ENCODE results near the gene VWC2L.

VWC2L gene

GRCh38 chr2:214471382-214471781 is 60.5 kb downstream of the VWC2L start:
- DNase-seq: no peak

- DNase-seq: no peak
Measured at GRCh38 chr2:214471990-214472389, 61.1 kb downstream of the VWC2L start.

- DNase-seq: no peak
Measured at GRCh38 chr2:214477305-214477704, 66.5 kb downstream of the VWC2L start.

- no peak for DNase-seq
Measured at GRCh38 chr2:214481204-214481603, 70.3 kb downstream of the VWC2L start.

GRCh38 chr2:214482728-214483127 is 71.9 kb downstream of the VWC2L start:
- DNase-seq: no peak

DNA sequence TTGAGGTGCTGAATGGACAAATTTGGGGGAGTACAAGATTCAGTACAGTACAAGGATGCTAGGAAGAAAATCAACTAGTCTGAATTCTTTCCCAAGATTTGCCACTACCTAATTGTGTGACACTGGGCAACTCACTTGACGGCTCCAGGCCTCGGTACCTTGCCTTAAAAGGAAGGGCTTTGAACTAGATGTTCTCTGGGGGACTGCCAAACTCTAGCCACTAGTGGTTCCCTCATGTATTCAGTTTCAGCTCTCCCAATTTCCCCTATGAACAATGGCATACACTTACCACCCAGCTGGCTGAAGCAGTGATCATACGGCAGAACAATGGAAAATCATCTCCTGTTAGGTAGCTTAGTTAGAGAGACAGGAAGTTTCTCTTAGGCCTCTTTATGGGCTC is 73.4 kb downstream of the VWC2L start:
- DNase-seq: no peak

DNA sequence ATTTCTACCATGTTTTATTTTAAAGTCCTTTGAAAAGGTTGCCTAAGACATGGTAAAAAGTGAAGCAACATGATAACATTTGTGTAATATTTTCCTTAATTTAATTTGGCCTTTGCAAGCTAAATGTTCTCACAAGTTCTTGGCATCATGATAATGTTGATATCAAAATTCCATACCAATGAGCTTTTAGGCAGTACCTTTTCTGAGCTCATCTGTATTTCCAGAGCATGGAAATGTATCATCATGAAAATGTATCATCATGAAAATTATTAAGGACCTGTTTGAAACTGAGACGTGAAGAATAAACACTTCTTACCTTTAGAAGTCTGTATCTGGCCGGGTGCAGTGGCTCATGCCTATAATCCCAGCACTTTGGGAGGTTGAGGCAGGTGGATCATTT is 73.8 kb downstream of the VWC2L start:
- no peak for DNase-seq

DNA sequence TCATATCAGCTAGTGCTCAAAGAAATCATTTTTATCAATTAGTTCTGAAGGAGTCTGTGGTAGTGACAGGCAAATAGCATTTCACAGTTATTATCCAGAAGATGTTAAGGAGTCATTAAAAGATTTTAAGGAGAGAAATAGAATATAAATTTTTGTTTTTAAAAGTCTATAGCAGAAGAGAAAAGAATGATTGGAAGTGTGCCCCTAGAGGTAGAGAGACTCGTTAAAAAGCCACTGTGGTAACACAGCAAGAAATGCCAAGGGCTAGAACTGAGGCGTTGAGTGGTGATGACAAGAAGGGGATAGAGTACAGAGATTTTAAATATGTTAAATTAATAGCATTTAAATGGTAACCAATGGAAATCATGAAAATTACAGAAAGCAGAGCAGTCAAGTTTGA is 78.3 kb downstream of the VWC2L start:
- no peak for DNase-seq

DNA sequence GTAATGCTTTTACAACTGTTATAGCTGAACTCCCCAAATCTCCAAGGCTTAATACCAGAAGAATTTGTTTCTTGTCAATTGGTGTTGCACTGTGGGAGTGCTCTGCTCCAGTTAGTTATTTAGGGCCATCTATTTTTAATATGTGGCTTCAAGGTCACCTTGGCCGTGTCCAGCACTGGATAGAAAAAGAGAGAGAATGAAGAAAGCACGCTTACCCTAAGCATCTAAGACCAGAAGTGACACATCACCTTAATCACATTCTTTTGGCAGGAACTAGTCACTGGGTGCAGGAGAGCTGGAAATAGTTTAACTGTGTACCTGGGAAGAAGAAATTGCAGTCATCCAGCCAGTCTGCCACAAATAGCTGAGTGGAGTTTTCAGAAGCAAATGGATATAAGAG is 78.8 kb downstream of the VWC2L start:
- DNase-seq: no peak

DNA sequence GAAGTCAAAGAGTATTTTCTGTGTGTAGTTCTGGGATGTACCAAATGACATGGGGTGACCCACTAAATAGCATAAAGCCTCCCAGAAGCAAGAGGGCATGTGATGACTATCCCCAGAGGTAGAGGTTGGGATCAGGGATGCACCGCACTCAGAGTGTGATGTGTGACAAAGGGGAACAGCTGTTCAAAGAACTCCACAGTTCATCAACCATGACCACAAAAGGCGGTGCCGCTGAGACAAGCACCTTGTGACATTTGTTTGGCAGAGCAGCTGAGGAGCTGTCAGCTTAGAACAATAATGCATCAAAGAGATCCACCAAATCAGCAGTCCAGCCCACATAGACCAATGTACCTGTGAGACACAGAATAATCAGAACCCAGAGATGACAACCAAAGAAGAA is 81.3 kb downstream of the VWC2L start:
- DNase-seq: no peak

- DNase-seq: no peak
Measured at GRCh38 chr2:214492608-214493007, 81.8 kb downstream of the VWC2L start.

- no peak for DNase-seq
Measured at GRCh38 chr2:214497489-214497888, 86.6 kb downstream of the VWC2L start.

DNA sequence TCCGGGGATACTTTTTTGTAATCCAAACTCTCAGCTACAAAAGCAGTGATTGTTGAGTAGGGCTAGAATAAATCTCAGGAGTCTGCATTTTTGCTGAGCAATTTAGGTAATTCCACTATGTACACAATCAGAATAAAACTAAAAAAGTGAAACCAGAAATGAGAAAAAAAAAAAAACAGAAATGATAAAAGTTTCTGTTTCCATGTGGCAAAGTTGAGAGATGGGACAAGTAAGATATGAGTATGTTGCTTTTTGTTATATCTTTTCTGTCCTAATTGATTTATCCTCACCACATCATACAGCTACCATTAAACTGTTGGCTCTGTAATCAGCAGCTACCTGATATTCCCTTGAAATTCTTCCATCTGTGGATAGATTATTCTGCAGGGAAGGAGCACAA is 92.7 kb downstream of the VWC2L start:
- DNase-seq: no peak

- no peak for DNase-seq
Measured at GRCh38 chr2:214504599-214505376, 93.9 kb downstream of the VWC2L start.

- DNase-seq: no peak
Measured at GRCh38 chr2:214507032-214507431, 96.2 kb downstream of the VWC2L start.

GRCh38 chr2:214514704-214515103 is 103.8 kb downstream of the VWC2L start:
- no peak for DNase-seq

- no peak for DNase-seq
Measured at GRCh38 chr2:214515111-214515510, 104.3 kb downstream of the VWC2L start.

- DNase-seq: no peak
Measured at GRCh38 chr2:214519258-214519818, 108.5 kb downstream of the VWC2L start.

GRCh38 chr2:214529021-214529420 is 118.2 kb downstream of the VWC2L start:
- no peak for DNase-seq

DNA sequence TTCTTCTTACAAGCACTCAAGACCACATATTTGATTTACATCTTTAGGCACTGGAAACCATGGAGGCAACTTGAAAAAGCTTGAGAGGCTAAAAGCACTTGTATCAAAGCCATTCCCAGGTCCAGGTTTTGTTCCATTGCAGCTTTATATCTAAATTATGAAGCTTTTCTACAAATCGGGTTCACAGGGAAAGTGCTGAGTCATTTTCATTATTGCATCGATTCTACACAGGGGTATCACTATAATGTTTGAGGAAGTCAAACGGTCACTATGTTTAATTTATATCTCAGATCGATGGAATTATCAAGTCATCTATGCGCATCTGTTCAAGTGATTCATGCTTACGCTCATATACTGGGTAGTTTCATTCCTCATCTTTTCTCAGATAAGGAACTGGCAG is 118.7 kb downstream of the VWC2L start:
- DNase-seq: no peak

- DNase-seq: no peak
Measured at GRCh38 chr2:214533541-214533940, 122.7 kb downstream of the VWC2L start.

- DNase-seq: no peak
Measured at GRCh38 chr2:214536625-214537024, 125.8 kb downstream of the VWC2L start.

- DNase-seq: no peak
Measured at GRCh38 chr2:214537929-214538328, 127.1 kb downstream of the VWC2L start.

GRCh38 chr2:214542295-214542694 is 131.4 kb downstream of the VWC2L start:
- DNase-seq: no peak

DNA sequence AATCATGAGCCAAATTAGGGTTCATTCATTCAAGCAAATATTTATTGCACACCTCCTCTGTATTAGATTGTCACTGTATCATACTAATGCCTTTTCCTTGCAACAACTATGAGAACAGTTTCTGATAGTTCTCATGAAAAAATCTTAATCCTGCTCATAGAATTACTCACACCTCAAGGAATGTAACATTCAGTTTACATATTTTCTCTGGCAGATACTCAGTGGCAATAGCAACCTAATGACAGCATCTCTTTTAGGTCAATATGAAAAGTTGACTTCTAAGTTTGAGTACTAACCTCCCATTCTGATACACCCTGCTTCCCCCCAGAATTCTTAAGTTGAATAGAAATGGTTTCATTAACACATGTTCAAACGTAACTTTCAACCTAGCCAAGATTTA is 132.0 kb downstream of the VWC2L start:
- no peak for DNase-seq
